SKM-1 treated with dmso at 0.1 percent for 144 hours (cell line): ENCODE results near the gene GPANK1.

Source experiments
- DNase-seq: peaks from one replicate; lab custom pipeline; 2025; ENCODE audit not compliant: unreplicated experiment; lab: John Stamatoyannopoulos, UW

The GPANK1 gene

DNA sequence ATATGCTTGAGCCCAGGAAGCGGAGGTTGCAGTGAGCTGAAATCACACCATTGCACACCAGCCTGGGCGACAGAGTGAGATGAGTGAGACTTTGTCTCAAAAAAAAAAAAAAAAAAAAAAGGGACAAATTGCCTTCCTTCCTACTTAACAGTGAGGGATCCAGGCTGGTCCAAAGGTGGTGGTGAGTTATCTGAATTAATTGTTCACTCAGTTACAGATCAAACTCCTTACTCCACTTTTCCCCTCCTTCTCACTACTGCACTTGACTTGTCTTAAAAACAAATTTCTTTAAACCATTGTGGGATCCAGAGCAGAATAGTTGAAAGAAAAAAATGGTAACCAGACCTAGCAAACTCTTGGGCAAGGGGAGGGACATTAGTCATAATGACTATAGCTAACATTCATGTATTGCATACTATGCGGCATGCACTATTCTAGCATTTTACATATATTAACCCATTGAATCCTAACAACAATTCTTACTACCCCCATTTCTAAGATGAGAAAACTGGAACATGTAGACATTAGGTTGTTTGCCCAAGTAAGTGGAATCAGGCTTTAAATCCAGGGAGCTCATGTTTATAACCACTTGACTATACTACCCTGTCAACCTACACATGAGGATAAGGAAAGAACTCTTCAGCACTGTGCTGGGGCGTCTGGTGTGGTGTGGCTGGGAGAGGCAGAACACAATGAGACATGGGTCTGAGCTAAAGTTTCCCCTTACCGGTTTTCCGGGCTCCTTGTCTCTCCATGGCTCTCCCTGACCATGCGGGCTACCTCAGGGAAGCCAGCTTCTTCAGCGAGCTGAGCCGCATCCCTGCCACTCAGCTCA lies 1.5 kb downstream of the GPANK1 start:
- no peak for DNase-seq

DNA sequence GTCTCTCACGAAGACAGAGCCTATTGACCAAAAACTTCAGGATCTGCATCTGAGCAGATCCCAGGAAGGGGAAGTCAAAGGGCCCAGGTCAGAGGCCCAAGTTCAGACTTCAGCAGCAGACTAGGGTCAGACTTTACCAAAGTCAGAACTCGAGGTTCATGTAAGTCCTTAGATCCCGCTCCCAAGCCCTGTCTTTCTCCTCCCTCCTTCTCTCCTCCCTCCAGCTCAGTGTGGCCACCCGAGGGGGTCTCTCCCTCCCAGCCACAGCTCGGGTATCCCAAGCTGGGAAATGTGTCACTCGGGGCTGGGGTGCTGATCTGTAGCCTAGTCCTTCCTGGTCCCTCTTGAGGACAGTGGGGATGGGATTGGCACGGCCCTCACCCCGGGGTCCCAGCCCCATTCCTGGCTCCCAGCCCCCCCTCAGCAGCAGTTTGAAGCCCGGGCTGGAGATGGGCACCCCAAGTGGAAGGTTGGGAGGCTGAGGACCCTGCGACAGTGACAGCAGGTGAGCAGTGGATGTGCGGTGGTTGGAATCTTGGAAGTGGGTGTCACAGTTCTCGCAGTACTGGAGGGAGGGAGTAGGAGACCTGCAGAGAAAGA lies 2.6 kb downstream of the GPANK1 start:
- no peak for DNase-seq

GRCh38 chr6:31661262-31662123 lies 3.3 kb downstream of the GPANK1 start:
- DNase-seq: no peak

GRCh38 chr6:31660381-31661261 lies 4.2 kb downstream of the GPANK1 start, which contains the start of gene C6orf47:
Gene C6orf47, minus strand, starts transcription at chr6:31660778. Its CDS starts 831 bp downstream, at chr6:31659947.
- peak; percentile 73 for DNase-seq

- peak; percentile 19 for DNase-seq
Observed at GRCh38 chr6:31659649-31660380, 5.0 kb downstream of the GPANK1 start.

DNA sequence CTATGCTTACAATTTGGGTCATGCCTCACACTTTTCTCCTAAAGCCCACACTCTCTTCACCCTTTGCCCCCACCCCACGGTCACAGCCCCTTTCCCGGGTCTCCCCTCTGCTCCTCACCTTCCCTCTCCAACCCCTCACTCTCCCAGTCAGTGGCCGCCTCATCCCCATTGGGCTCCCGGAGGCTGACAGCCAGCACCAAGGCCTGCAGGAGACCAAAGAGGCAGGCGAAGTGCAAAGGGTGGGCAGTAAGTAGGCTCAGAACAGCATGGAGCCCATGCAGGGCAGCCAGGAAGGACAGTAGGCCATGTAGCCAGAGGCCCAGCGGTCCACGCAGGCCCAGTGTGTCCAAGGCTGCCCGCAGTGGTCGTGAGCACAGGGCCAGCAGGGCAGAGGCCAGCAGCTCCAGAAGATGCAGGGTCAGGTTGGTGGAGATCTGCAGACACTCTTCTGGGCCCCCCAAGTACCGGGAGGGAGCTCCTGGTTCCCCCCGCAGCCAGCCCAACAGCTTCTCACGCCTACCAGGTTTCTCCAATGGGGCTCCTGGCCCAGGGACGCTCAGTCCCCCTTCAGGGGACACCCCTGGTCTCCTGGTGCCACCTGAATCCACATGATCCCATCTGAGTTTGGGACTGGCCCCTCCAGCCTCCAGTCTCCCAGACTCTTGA lies 5.7 kb downstream of the GPANK1 start:
- DNase-seq: no peak

- DNase-seq: no peak
Observed at GRCh38 chr6:31658158-31658688, 6.6 kb downstream of the GPANK1 start.

GRCh38 chr6:31657406-31658157 lies 7.2 kb downstream of the GPANK1 start:
- no peak for DNase-seq

DNA sequence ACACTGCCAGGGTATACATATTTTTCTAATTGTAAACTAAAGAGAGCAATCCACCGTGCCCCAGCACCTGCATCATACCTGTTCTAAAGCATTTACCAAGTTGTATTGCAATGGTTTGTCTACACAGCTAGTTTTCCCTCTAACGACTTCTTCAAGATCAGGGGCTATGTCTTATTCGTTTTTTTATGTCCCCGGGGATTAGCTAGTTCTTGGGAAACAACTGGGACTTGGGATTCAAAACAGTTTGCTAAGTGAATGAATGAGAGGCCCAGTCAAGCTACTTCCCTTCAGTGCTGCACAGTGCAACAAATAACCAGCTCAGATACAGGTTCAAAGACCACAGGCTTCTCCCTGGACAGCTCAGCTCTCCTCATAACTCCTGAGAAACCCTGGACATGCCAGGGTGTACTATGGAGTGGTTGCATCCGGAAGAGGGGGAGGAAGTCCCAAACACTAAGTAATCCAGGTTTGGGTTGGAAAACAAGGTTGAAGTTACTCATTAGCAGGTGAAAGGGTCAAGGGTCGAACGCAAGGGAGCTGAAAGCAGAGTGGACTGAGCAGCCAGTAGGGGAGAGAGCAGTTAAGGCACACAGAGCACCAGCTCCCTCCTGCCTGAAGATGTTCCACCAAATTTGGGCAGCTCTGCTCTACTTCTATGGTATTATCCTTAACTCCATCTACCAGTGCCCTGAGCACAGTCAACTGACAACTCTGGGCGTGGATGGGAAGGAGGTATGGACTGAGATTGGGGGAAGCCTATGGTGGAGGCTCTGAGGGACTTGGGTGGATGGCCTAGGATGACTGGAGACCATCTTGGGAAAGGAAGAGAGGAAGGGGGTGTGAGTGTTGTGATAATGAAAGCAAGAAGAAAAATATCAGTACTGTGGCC lies 9.2 kb downstream of the GPANK1 start, which contains the start of gene APOM:
APOM (plus strand) TSS at position 546 of the 889 bp plus-strand sequence; CDS start at position 619, 73 bp downstream.
- no peak for DNase-seq

- no peak for DNase-seq
Observed at GRCh38 chr6:31654574-31655348, 10.0 kb downstream of the GPANK1 start.

- DNase-seq: no peak
Observed at GRCh38 chr6:31652925-31653724, 11.7 kb downstream of the GPANK1 start.

DNA sequence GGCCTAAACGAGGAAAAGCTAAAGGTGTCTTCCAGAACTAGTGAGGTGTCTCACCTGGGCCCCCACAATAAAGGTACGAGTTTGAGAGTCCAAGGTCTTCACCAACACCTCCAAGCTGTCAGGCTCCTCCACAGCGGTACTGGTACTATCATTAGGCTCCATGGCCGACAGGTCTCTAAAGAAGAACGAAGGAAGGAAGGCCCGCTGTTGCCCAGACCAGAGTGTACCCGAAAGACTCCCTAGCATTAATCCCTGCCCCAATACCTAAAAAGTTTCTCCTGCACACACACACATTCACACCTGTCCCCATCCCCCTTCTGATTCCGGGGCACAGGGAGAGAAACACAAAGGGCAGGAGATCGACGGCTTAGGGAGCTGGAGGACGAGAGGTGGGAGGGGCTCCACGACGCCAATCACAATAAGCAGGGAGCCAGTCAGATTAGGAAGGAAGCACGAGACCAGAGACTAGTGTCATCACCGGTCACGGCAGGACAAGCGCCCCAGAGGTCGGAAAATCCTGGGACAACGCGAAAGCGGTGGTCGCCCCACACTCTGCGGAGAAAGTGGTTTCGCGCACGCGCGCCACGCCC lies 13.1 kb downstream of the GPANK1 start:
- DNase-seq: peak; percentile 77

DNA sequence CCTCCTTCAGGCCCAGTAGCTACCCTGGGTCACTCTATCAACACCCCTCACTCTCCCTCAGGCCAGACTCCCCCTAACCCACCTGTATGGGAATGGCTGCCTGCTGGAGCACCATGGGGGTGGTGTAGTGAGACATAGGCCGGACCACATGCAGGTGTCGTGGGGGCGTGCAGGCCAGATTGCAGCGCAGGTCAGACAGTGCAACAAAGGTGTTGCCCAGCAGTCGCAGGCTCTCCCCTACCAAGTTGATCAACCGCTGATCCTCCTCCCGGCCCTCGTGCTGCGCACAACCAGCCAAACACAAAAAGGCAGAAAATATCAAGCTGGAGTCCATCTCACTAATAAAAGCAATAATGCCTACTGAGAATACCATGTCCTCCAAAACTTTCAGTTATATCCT lies 19.5 kb downstream of the GPANK1 start:
- no peak for DNase-seq

- no peak for DNase-seq
Observed at GRCh38 chr6:31643818-31644454, 20.9 kb downstream of the GPANK1 start.
